HepG2 (cell line): ENCODE data around the gene SLC35D2. TPM values are rescaled to one million over a fixed set of nuclear protein-coding genes. Genes with fewer than 3 reads are reported as not detected.

Source experiments
- CAMTA2 ChIP-seq: sonication (generic); formaldehyde crosslinking; IDR thresholded peaks from 2 replicates; pipeline ENCODE4 v1.4.0; 2020; ENCODE audit warnings: mild to moderate bottlenecking, missing genetic modification reagents, borderline replicate concordance
- CBX2 ChIP-seq, 2 experiments: fragments of 200-600 bp in 1 of 2; sonication (generic); formaldehyde crosslinking in 1 of 2; IDR thresholded peaks; 2 replicates each; pipeline versions ENCODE4 v1.7.0 to v1.8.1; 2018 to 2022; ENCODE audit warnings: low read depth in 2 of 2, low read length in 1 of 2, mild to moderate bottlenecking in 1 of 2, missing genetic modification reagents in 1 of 2
- E2F2 ChIP-seq: sonication (generic); formaldehyde crosslinking; IDR thresholded peaks from 2 replicates; pipeline ENCODE4 v1.4.0; 2020; ENCODE audit warnings: missing genetic modification reagents, borderline replicate concordance
- MAZ ChIP-seq, 2 experiments: sonication (generic) in 1 of 2; formaldehyde crosslinking in 1 of 2; IDR thresholded peaks; 2 replicates each; pipeline versions ENCODE4 v1.5.0 to v1.6.1; 2012 to 2020; ENCODE audit warnings: low read depth in 2 of 2, mild to moderate bottlenecking in 2 of 2, borderline replicate concordance in 1 of 2, improper control_type of control experiment in 1 of 2, low read length in 1 of 2, missing genetic modification reagents in 1 of 2, moderate library complexity in 1 of 2
- MXD3 ChIP-seq: IDR thresholded peaks from 2 replicates; pipeline ENCODE4 v1.6.1; 2016; ENCODE audit warnings: mild to moderate bottlenecking, missing biosample characterization, missing genetic modification reagents
- PAXIP1 ChIP-seq: sonication (generic); formaldehyde crosslinking; conservative IDR thresholded peaks from 2 replicates; pipeline ENCODE4 v1.4.0; 2020; ENCODE audit warnings: mild to moderate bottlenecking, missing genetic modification reagents, moderate library complexity
- PRPF4 ChIP-seq: fragments of 200-400 bp; formaldehyde crosslinking; IDR thresholded peaks from 2 replicates; pipeline ENCODE4 v1.6.1; 2016; ENCODE audit warnings: low read length, low read depth; ENCODE audit not compliant: poor library complexity, severe bottlenecking
- RFXANK ChIP-seq: IDR thresholded peaks from 2 replicates; pipeline ENCODE4 v1.6.1; 2016
- ZBTB40 ChIP-seq, 2 experiments: fragments of 450-650 bp in 1 of 2; sonication (generic) in 1 of 2; formaldehyde crosslinking in 1 of 2; IDR thresholded peaks; 2 replicates each; pipeline versions ENCODE4 v1.6.1 to v1.8.0; 2016 to 2022; ENCODE audit warnings: antibody characterized with exemption in 1 of 2, mild to moderate bottlenecking in 1 of 2, missing genetic modification reagents in 1 of 2
- ZBTB7A ChIP-seq: sonication (generic); formaldehyde crosslinking; IDR thresholded peaks from 2 replicates; pipeline ENCODE4 v1.8.0; 2022; ENCODE audit warnings: mild to moderate bottlenecking, missing genetic modification reagents
- ZMYM3 ChIP-seq: sonication (generic); formaldehyde crosslinking; IDR thresholded peaks from 2 replicates; pipeline ENCODE4 v1.5.1; 2020; ENCODE audit warnings: mild to moderate bottlenecking, missing genetic modification reagents
- ZNF263 ChIP-seq: sonication (generic); formaldehyde crosslinking; IDR thresholded peaks from 2 replicates; pipeline ENCODE4 v1.4.0; 2020; ENCODE audit warnings: missing genetic modification reagents
- ZNF75D ChIP-seq: sonication (generic); formaldehyde crosslinking; IDR thresholded peaks from 2 replicates; pipeline ENCODE4 v1.8.1; 2023; ENCODE audit warnings: missing genetic modification reagents, mild to moderate bottlenecking, borderline replicate concordance
- ZSCAN21 ChIP-seq: sonication (generic); formaldehyde crosslinking; IDR thresholded peaks from 2 replicates; pipeline ENCODE4 v1.8.0; 2022; ENCODE audit warnings: mild to moderate bottlenecking, missing genetic modification reagents, moderate library complexity, borderline replicate concordance
- polyA plus RNA-seq, 8 experiments: library from polyadenylated mRNA; depleted of rRNA in 3 of 8; stranded (reverse) in 7 of 8; unstranded in 1 of 8; fragments of >200 nt; fragmentation: Illumina TruSeq in 4 of 8; extraction: Trizol in 4 of 8; gene quantifications; 2 replicates each; pipeline versions ENCODE4 v1.2.1 to v1.2.3, GENCODE V29; 2011 to 2016; ENCODE audit warnings: low read depth in 4 of 8, missing spikeins in 1 of 8, mixed read lengths in 1 of 8; ENCODE audit not compliant: insufficient read depth in 1 of 8
- total RNA-seq, 5 experiments: library from RNA; depleted of rRNA; stranded (reverse); fragments of >200 nt; fragmentation: Illumina TruSeq; extraction: Trizol; gene quantifications; 2 replicates each; pipeline ENCODE4 v1.2.3, GENCODE V29; 2016; ENCODE audit warnings: low read depth in 1 of 5

The SLC35D2 gene
- total and polyA plus RNA-seq, 2 of the 13 experiments (the other 11 are each of a cell fraction or from before 2014, with no cell fraction given) = 96.2 to 103 TPM

- TF ChIP-seq E2F2 (CRISPR knock-in tag) = no peak
- no peak for TF ChIP-seq PRPF4
- TF ChIP-seq MAZ (IDR thresholded peaks at IDR 0.05; ENCODE audit: borderline replicate concordance, low read depth, low read length) = no peak
- no peak for TF ChIP-seq MAZ (CRISPR knock-in tag; IDR thresholded peaks at IDR 0.05; ENCODE audit: low read depth)
- TF ChIP-seq ZNF263 (CRISPR knock-in tag) = 0 out of 2 replicates have a peak, but pooled peaks have one; percentile 14
- no peak for TF ChIP-seq CBX2 (IDR thresholded peaks at IDR 0.05; ENCODE audit: low read depth, low read length)
- no peak for TF ChIP-seq CBX2 (CRISPR knock-in tag; IDR thresholded peaks at IDR 0.05; ENCODE audit: low read depth)
- TF ChIP-seq PAXIP1 (CRISPR knock-in tag) = 0 out of 2 replicates have a peak, but pooled peaks have one; percentile 30
- no peak for TF ChIP-seq MXD3
- no peak for TF ChIP-seq ZSCAN21
- TF ChIP-seq CAMTA2 (CRISPR knock-in tag) = no peak
- no peak for TF ChIP-seq ZNF75D (CRISPR knock-in tag)
- TF ChIP-seq ZBTB7A = 0 out of 2 replicates have a peak, but pooled peaks have one; percentile 17
- no peak for TF ChIP-seq RFXANK (CRISPR knock-in tag)
- no peak for TF ChIP-seq ZBTB40 (IDR thresholded peaks at IDR 0.05)
- no peak for TF ChIP-seq ZBTB40 (CRISPR knock-in tag; IDR thresholded peaks at IDR 0.05)
- no peak for TF ChIP-seq ZMYM3
- TF ChIP-seq, all 625 proteins: peak for 8
Measured at GRCh38 chr9:96399325-96399633, 15.8 kb upstream of the SLC35D2 start (continued).
